Esophagus squamous epithelium (tissue), 4 donors: ENCODE data around the gene NUP35.

Source experiments
- CTCF ChIP-seq, 6 experiments: fragments of 450-650 bp in 4 of 6; fragments of 200-600 bp in 2 of 6; sonication (generic) in 2 of 6; IDR thresholded peaks; one replicate each; pipeline ENCODE4 v1.5.1; 2016 to 2019; ENCODE audit warnings: antibody characterized with exemption in 6 of 6, mild to moderate bottlenecking in 4 of 6, moderate library complexity in 4 of 6
- POLR2A ChIP-seq, 4 donors: fragments of 450-650 bp; IDR thresholded peaks; one replicate each; pipeline ENCODE4 v1.6.1; 2017; ENCODE audit warnings: antibody characterized with exemption in 4 of 4, mild to moderate bottlenecking in 4 of 4, moderate library complexity in 3 of 4

- TF ChIP-seq CTCF (IDR thresholded peaks at IDR 0.05) (no peak), POLR2A (IDR thresholded peaks at IDR 0.05) (no peak)
Observed at GRCh38 chr2:183209395-183210028, 85.3 kb downstream of the NUP35 start.
